ENCODE results near the gene SLC32A1.

DNA sequence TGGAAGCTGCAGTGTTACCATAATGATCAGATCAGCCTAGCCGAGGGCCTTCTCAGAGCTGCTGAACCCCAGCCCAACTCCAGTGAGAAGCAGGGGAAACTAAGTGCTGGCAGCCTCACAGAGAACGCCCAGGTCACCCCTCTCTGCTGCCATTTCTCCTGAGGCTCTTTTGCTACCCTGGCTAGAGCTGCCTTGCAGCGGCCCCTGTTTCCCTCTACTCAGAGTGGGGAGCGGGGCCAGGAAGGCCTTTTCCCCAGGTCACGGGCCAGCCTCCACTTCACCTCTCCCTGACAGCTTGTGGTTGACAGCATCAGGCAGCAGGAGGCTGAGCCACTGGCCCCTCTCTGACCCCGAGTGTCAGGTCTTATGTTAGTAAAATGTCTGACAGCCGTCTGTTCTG, 46.7 kb downstream of the SLC32A1 start:
- TF ChIP-seq, protein P1, sequence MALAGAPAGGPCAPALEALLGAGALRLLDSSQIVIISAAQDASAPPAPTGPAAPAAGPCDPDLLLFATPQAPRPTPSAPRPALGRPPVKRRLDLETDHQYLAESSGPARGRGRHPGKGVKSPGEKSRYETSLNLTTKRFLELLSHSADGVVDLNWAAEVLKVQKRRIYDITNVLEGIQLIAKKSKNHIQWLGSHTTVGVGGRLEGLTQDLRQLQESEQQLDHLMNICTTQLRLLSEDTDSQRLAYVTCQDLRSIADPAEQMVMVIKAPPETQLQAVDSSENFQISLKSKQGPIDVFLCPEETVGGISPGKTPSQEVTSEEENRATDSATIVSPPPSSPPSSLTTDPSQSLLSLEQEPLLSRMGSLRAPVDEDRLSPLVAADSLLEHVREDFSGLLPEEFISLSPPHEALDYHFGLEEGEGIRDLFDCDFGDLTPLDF (CRISPR knock-in tag; IDR thresholded peaks at IDR 0.05): no peak
- TF ChIP-seq, protein P2, sequence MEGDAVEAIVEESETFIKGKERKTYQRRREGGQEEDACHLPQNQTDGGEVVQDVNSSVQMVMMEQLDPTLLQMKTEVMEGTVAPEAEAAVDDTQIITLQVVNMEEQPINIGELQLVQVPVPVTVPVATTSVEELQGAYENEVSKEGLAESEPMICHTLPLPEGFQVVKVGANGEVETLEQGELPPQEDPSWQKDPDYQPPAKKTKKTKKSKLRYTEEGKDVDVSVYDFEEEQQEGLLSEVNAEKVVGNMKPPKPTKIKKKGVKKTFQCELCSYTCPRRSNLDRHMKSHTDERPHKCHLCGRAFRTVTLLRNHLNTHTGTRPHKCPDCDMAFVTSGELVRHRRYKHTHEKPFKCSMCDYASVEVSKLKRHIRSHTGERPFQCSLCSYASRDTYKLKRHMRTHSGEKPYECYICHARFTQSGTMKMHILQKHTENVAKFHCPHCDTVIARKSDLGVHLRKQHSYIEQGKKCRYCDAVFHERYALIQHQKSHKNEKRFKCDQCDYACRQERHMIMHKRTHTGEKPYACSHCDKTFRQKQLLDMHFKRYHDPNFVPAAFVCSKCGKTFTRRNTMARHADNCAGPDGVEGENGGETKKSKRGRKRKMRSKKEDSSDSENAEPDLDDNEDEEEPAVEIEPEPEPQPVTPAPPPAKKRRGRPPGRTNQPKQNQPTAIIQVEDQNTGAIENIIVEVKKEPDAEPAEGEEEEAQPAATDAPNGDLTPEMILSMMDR (IDR thresholded peaks at IDR 0.05): no peak
- TF ChIP-seq ELF4 (CRISPR knock-in tag; IDR thresholded peaks at IDR 0.05; ENCODE audit: low read depth): no peak
- no peak for TF ChIP-seq CREM (CRISPR knock-in tag; IDR thresholded peaks at IDR 0.05)
- no peak for TF ChIP-seq CREB1 (CRISPR knock-in tag; IDR thresholded peaks at IDR 0.05)
- TF ChIP-seq, protein P3, sequence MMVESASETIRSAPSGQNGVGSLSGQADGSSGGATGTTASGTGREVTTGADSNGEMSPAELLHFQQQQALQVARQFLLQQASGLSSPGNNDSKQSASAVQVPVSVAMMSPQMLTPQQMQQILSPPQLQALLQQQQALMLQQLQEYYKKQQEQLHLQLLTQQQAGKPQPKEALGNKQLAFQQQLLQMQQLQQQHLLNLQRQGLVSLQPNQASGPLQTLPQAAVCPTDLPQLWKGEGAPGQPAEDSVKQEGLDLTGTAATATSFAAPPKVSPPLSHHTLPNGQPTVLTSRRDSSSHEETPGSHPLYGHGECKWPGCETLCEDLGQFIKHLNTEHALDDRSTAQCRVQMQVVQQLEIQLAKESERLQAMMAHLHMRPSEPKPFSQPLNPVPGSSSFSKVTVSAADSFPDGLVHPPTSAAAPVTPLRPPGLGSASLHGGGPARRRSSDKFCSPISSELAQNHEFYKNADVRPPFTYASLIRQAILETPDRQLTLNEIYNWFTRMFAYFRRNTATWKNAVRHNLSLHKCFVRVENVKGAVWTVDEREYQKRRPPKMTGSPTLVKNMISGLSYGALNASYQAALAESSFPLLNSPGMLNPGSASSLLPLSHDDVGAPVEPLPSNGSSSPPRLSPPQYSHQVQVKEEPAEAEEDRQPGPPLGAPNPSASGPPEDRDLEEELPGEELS (CRISPR knock-in tag; IDR thresholded peaks at IDR 0.05): no peak
- TF ChIP-seq ZNF138 (CRISPR knock-in tag; conservative IDR thresholded peaks at IDR 0.05): no peak
- TF ChIP-seq SP1 (CRISPR knock-in tag; conservative IDR thresholded peaks at IDR 0.05): no peak

Data from WTC11 (cell line).